A549 (cell line): ENCODE measurements around the gene CLTCL1.

Source experiments
- GATA3 ChIP-seq: IDR thresholded peaks from 2 replicates; pipeline ENCODE4 v1.6.1; 2012; ENCODE audit warnings: borderline replicate concordance
- HEYL ChIP-seq: fragments of 250-450 bp; sonication (Bioruptor Pico); IDR thresholded peaks from 2 replicates; pipeline ENCODE4 v1.8.0; 2021; ENCODE audit warnings: mild to moderate bottlenecking, moderate library complexity
- MAFK ChIP-seq: fragments of 450-650 bp; IDR thresholded peaks from 2 replicates; pipeline ENCODE4 v1.6.1; 2014; ENCODE audit not compliant: partially characterized antibody
- POLR2A ChIP-seq: IDR thresholded peaks from 2 replicates; pipeline ENCODE4 v1.6.1; 2012; ENCODE audit warnings: mild to moderate bottlenecking, low read length
- RCOR1 ChIP-seq: fragments of 150-350 bp; IDR thresholded peaks from 2 replicates; pipeline ENCODE4 v1.6.1; 2014; ENCODE audit warnings: antibody characterized with exemption, low read length, low read depth
- RNF2 ChIP-seq: fragments of 200-600 bp; sonication (generic); IDR thresholded peaks from 2 replicates; pipeline ENCODE4 v1.6.1; 2016; ENCODE audit warnings: low read depth, mild to moderate bottlenecking, antibody characterized with exemption, moderate library complexity, borderline replicate concordance
- TP53 ChIP-seq: fragments of 250-450 bp; sonication (Bioruptor Pico); IDR thresholded peaks from 2 replicates; pipeline ENCODE4 v1.5.0; 2021; ENCODE audit warnings: mild to moderate bottlenecking, moderate library complexity
- TF ChIP-seq, protein P1 (sequence below): fragments of >200 bp; sonication (Bioruptor Twin); formaldehyde crosslinking; IDR thresholded peaks from 3 replicates; pipeline ENCODE4 v1.5.1; 2016
- TF ChIP-seq, protein P2 (sequence below): fragments of 250-450 bp; sonication (Bioruptor Pico); IDR thresholded peaks from 2 replicates; pipeline ENCODE4 v1.5.0; 2021; ENCODE audit warnings: mild to moderate bottlenecking, moderate library complexity, borderline replicate concordance
- TF ChIP-seq, protein P3 (sequence below): fragments of 200-600 bp; sonication (generic); IDR thresholded peaks from 2 replicates; pipeline ENCODE4 v1.6.1; 2016; ENCODE audit warnings: antibody characterized with exemption, mild to moderate bottlenecking, moderate library complexity
- TF ChIP-seq, protein P4 (sequence below): IDR thresholded peaks from 2 replicates; pipeline ENCODE4 v1.6.1; 2012; ENCODE audit warnings: low read depth, borderline replicate concordance
- TF ChIP-seq, protein P5 (sequence below): fragments of 450-650 bp; IDR thresholded peaks from 2 replicates; pipeline ENCODE4 v1.6.1; 2014; ENCODE audit warnings: antibody characterized with exemption

DNA sequence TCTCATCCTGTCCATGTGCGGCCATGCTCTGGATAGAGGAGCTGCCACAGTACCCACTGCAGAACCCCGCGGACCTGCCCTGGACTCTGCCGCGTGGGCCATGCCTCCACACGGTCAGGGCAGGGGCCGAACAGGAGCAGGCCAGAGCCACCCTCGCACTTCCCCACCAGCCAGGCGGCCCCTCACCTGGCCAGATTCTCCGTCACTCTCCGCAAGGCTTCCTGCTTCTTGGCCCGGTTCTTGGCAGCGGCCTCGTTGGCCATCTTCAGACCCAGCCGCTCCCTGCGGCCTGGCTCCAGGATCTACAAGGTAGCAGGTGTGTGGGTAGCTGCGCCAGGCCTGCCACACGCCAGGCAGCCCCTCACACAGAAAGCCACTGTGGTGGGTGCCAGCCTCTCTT is 156.6 kb downstream of the CLTCL1 start:
- no peak for TF ChIP-seq GATA3
- no peak for TF ChIP-seq MAFK
- TF ChIP-seq, protein P1, sequence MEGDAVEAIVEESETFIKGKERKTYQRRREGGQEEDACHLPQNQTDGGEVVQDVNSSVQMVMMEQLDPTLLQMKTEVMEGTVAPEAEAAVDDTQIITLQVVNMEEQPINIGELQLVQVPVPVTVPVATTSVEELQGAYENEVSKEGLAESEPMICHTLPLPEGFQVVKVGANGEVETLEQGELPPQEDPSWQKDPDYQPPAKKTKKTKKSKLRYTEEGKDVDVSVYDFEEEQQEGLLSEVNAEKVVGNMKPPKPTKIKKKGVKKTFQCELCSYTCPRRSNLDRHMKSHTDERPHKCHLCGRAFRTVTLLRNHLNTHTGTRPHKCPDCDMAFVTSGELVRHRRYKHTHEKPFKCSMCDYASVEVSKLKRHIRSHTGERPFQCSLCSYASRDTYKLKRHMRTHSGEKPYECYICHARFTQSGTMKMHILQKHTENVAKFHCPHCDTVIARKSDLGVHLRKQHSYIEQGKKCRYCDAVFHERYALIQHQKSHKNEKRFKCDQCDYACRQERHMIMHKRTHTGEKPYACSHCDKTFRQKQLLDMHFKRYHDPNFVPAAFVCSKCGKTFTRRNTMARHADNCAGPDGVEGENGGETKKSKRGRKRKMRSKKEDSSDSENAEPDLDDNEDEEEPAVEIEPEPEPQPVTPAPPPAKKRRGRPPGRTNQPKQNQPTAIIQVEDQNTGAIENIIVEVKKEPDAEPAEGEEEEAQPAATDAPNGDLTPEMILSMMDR = no peak
- TF ChIP-seq HEYL (CRISPR knock-in tag) = no peak
- TF ChIP-seq, protein P2, sequence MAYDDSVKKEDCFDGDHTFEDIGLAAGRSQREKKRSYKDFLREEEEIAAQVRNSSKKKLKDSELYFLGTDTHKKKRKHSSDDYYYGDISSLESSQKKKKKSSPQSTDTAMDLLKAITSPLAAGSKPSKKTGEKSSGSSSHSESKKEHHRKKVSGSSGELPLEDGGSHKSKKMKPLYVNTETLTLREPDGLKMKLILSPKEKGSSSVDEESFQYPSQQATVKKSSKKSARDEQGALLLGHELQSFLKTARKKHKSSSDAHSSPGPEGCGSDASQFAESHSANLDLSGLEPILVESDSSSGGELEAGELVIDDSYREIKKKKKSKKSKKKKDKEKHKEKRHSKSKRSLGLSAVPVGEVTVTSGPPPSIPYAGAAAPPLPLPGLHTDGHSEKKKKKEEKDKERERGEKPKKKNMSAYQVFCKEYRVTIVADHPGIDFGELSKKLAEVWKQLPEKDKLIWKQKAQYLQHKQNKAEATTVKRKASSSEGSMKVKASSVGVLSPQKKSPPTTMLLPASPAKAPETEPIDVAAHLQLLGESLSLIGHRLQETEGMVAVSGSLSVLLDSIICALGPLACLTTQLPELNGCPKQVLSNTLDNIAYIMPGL (CRISPR knock-in tag) = no peak
- no peak for TF ChIP-seq RCOR1
- TF ChIP-seq, protein P3, sequence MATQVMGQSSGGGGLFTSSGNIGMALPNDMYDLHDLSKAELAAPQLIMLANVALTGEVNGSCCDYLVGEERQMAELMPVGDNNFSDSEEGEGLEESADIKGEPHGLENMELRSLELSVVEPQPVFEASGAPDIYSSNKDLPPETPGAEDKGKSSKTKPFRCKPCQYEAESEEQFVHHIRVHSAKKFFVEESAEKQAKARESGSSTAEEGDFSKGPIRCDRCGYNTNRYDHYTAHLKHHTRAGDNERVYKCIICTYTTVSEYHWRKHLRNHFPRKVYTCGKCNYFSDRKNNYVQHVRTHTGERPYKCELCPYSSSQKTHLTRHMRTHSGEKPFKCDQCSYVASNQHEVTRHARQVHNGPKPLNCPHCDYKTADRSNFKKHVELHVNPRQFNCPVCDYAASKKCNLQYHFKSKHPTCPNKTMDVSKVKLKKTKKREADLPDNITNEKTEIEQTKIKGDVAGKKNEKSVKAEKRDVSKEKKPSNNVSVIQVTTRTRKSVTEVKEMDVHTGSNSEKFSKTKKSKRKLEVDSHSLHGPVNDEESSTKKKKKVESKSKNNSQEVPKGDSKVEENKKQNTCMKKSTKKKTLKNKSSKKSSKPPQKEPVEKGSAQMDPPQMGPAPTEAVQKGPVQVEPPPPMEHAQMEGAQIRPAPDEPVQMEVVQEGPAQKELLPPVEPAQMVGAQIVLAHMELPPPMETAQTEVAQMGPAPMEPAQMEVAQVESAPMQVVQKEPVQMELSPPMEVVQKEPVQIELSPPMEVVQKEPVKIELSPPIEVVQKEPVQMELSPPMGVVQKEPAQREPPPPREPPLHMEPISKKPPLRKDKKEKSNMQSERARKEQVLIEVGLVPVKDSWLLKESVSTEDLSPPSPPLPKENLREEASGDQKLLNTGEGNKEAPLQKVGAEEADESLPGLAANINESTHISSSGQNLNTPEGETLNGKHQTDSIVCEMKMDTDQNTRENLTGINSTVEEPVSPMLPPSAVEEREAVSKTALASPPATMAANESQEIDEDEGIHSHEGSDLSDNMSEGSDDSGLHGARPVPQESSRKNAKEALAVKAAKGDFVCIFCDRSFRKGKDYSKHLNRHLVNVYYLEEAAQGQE = no peak
- no peak for TF ChIP-seq POLR2A
- no peak for TF ChIP-seq RNF2
- TF ChIP-seq TP53 (CRISPR knock-in tag) = no peak
- TF ChIP-seq, protein P4, sequence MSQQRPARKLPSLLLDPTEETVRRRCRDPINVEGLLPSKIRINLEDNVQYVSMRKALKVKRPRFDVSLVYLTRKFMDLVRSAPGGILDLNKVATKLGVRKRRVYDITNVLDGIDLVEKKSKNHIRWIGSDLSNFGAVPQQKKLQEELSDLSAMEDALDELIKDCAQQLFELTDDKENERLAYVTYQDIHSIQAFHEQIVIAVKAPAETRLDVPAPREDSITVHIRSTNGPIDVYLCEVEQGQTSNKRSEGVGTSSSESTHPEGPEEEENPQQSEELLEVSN = no peak
- TF ChIP-seq, protein P5, sequence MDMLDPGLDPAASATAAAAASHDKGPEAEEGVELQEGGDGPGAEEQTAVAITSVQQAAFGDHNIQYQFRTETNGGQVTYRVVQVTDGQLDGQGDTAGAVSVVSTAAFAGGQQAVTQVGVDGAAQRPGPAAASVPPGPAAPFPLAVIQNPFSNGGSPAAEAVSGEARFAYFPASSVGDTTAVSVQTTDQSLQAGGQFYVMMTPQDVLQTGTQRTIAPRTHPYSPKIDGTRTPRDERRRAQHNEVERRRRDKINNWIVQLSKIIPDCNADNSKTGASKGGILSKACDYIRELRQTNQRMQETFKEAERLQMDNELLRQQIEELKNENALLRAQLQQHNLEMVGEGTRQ = no peak
